HCT116 (cell line): ENCODE data around the gene FSD1.

Source experiments
- CTCF ChIP-seq, 3 experiments: fragments of 200-600 bp in 1 of 3; sonication (generic) in 1 of 3; IDR thresholded peaks in 2 of 3; conservative IDR thresholded peaks in 1 of 3; 2 replicates each; pipeline ENCODE4 v1.5.1; 2012 to 2017; ENCODE audit warnings: low read depth in 2 of 3, low read length in 2 of 3, antibody characterized with exemption in 1 of 3, borderline replicate concordance in 1 of 3, control low read depth in 1 of 3, mild to moderate bottlenecking in 1 of 3, mixed read lengths in 1 of 3, mixed run types in 1 of 3, moderate library complexity in 1 of 3; ENCODE audit not compliant: insufficient read depth in 1 of 3
- EZH2 ChIP-seq: fragments of 200-600 bp; sonication (generic); IDR thresholded peaks from 2 replicates; pipeline ENCODE4 v1.6.1; 2017; ENCODE audit warnings: antibody characterized with exemption, mixed run types
- EZH2phosphoT487 ChIP-seq: fragments of 200-600 bp; IDR thresholded peaks from 2 replicates; pipeline ENCODE4 v1.6.1; 2018; ENCODE audit warnings: antibody characterized with exemption, borderline replicate concordance
- POLR2A ChIP-seq: IDR thresholded peaks from 2 replicates; pipeline ENCODE4 v1.7.0; 2011; ENCODE audit warnings: borderline replicate concordance; ENCODE audit not compliant: insufficient read depth, insufficient read length; ENCODE audit errors: extremely low read depth
- POLR2AphosphoS5 ChIP-seq: IDR thresholded peaks from 2 replicates; pipeline ENCODE4 v1.6.1; 2011; ENCODE audit warnings: mild to moderate bottlenecking, low read depth, low read length, moderate library complexity
- SP1 ChIP-seq: IDR thresholded peaks from 2 replicates; pipeline ENCODE4 v1.6.1; 2012; ENCODE audit warnings: low read depth

- TF ChIP-seq POLR2AphosphoS5 (no peak), CTCF (IDR thresholded peaks at IDR 0.05 in 2 of 3, conservative IDR thresholded peaks at IDR 0.05 in 1 of 3; ENCODE audit: borderline replicate concordance in 1 of 3, insufficient read depth in 1 of 3, low read depth in 2 of 3, low read length in 2 of 3) (no peak), POLR2A (no peak), EZH2 (no peak), SP1 (no peak), EZH2phosphoT487 (no peak)
Observed at GRCh38 chr19:4368128-4368820, 63.9 kb downstream of the FSD1 start.
